PFSK-1 (cell line): ENCODE results near the gene PXN.

Source experiments
- FOXP2 ChIP-seq: optimal IDR thresholded peaks from 2 replicates; pipeline ENCODE3; 2011; ENCODE audit warnings: borderline replicate concordance, control low read depth, inconsistent platforms; ENCODE audit not compliant: insufficient read depth; ENCODE audit errors: extremely low read length, extremely low read depth
- POLR2AphosphoS5 ChIP-seq: IDR thresholded peaks from 2 replicates; pipeline ENCODE4 v1.6.1; 2012; ENCODE audit warnings: low read depth, mild to moderate bottlenecking, control low read depth, low read length, moderate library complexity
- REST ChIP-seq, 2 experiments: IDR thresholded peaks; 2 replicates each; pipeline versions ENCODE4 v1.6.1 to v1.8.0; 2011 to 2012; ENCODE audit warnings: low read depth in 2 of 2, low read length in 2 of 2, control low read depth in 1 of 2, inconsistent platforms in 1 of 2, mild to moderate bottlenecking in 1 of 2, moderate library complexity in 1 of 2; ENCODE audit not compliant: insufficient read depth in 1 of 2
- SIN3A ChIP-seq: IDR thresholded peaks from 2 replicates; pipeline ENCODE4 v1.6.1; 2012; ENCODE audit warnings: mild to moderate bottlenecking, low read length, moderate library complexity, borderline replicate concordance; ENCODE audit not compliant: insufficient read depth
- TAF1 ChIP-seq: IDR thresholded peaks from 2 replicates; pipeline ENCODE4 v1.6.1; 2012; ENCODE audit warnings: low read length, control low read depth, borderline replicate concordance; ENCODE audit not compliant: insufficient read depth

PXN gene

GRCh38 chr12:120212301-120212700 is 53.2 kb downstream of the PXN start:
- TF ChIP-seq FOXP2 (no peak), REST (IDR thresholded peaks at IDR 0.05; ENCODE audit: insufficient read depth in 1 of 2, low read depth in 2 of 2, low read length in 2 of 2) (no peak), SIN3A (no peak), POLR2AphosphoS5 (no peak), TAF1 (no peak)

GRCh38 chr12:120211904-120212283 is 53.6 kb downstream of the PXN start:
- no peak for TF ChIP-seq POLR2AphosphoS5
- TF ChIP-seq FOXP2: no peak
- TF ChIP-seq SIN3A: no peak
- no peak for TF ChIP-seq TAF1
- no peak for TF ChIP-seq REST (IDR thresholded peaks at IDR 0.05; ENCODE audit: insufficient read depth in 1 of 2, low read depth in 2 of 2, low read length in 2 of 2)

GRCh38 chr12:120211243-120211903 is 54.2 kb downstream of the PXN start:
- TF ChIP-seq POLR2AphosphoS5: no peak
- TF ChIP-seq TAF1: no peak
- TF ChIP-seq REST (IDR thresholded peaks at IDR 0.05; ENCODE audit: insufficient read depth in 1 of 2, low read depth in 2 of 2, low read length in 2 of 2): no peak
- no peak for TF ChIP-seq FOXP2
- TF ChIP-seq SIN3A: no peak

GRCh38 chr12:120209851-120210250 is 55.7 kb downstream of the PXN start:
- no peak for TF ChIP-seq TAF1
- TF ChIP-seq POLR2AphosphoS5: no peak
- no peak for TF ChIP-seq SIN3A
- no peak for TF ChIP-seq REST (IDR thresholded peaks at IDR 0.05; ENCODE audit: insufficient read depth in 1 of 2, low read depth in 2 of 2, low read length in 2 of 2)
- TF ChIP-seq FOXP2: no peak

- no peak for TF ChIP-seq REST (IDR thresholded peaks at IDR 0.05; ENCODE audit: insufficient read depth in 1 of 2, low read depth in 2 of 2, low read length in 2 of 2)
- TF ChIP-seq POLR2AphosphoS5: no peak
- TF ChIP-seq SIN3A: no peak
- TF ChIP-seq TAF1: no peak
- TF ChIP-seq FOXP2: no peak
These were observed 58.3 kb downstream of the PXN start for GRCh38 chr12:120207227-120207626.
